ENCODE measurements around the gene KCNC3. TPM values are rescaled to one million over a fixed set of nuclear protein-coding genes. Genes with fewer than 3 reads are reported as not detected.

The KCNC3 gene
- total and polyA plus RNA-seq, 2 of the 13 experiments (the other 11 are each of a cell fraction or from before 2014, with no cell fraction given), result 0.29 to 1.7 TPM

DNA sequence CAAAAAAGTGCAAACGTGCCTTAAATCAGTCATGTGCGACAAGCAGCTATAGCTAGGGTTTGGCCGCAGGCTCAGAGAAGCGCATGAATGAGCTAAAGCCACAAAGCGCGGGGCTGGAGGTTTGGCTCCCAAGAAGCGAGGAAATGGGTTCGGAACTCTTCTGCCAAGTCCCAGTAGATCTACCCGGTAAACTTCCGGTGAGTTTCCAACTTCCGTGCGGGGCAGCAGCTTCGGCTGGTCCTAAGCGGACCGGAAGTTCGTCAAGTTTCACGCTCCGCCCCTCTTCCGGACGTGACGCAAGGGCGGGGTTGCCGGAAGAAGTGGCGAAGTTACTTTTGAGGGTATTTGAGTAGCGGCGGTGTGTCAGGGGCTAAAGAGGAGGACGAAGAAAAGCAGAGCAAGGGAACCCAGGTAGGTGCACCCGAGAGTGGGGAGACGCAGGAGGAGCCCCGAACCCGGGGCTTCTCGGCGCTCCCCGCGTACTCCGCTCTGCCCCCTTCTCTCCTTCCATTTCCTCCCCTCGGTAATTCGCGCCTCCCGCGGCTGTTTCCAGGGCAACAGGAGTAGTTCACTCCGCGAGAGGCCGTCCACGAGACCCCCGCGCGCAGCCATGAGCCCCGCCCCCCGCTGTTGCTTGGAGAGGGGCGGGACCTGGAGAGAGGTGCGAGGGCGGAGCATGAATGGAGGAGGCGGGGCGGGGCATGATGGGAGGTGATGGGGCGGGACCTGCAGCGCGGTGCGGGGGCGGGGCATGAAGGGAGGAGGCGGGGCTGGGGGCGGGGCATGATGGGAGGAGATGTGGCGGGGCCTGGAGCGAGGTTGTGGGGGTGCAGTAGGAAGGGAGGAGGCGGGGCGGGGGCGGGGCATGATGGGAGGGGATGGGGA is 47.2 kb upstream of the KCNC3 start, which contains the start of gene NR1H2 (continued):
- TF ChIP-seq, protein P1, sequence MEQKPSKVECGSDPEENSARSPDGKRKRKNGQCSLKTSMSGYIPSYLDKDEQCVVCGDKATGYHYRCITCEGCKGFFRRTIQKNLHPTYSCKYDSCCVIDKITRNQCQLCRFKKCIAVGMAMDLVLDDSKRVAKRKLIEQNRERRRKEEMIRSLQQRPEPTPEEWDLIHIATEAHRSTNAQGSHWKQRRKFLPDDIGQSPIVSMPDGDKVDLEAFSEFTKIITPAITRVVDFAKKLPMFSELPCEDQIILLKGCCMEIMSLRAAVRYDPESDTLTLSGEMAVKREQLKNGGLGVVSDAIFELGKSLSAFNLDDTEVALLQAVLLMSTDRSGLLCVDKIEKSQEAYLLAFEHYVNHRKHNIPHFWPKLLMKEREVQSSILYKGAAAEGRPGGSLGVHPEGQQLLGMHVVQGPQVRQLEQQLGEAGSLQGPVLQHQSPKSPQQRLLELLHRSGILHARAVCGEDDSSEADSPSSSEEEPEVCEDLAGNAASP (CRISPR knock-in tag; IDR thresholded peaks at IDR 0.05; ENCODE audit: borderline replicate concordance), result peak; percentile 63; the same call in 1 of the 2 replicates
- TF ChIP-seq ARNT (IDR thresholded peaks at IDR 0.05), result no peak
- TF ChIP-seq TOE1 (CRISPR knock-in tag; IDR thresholded peaks at IDR 0.05), result 0 out of 2 replicates have a peak, but pooled peaks have one; percentile 85
- TF ChIP-seq, protein P2, sequence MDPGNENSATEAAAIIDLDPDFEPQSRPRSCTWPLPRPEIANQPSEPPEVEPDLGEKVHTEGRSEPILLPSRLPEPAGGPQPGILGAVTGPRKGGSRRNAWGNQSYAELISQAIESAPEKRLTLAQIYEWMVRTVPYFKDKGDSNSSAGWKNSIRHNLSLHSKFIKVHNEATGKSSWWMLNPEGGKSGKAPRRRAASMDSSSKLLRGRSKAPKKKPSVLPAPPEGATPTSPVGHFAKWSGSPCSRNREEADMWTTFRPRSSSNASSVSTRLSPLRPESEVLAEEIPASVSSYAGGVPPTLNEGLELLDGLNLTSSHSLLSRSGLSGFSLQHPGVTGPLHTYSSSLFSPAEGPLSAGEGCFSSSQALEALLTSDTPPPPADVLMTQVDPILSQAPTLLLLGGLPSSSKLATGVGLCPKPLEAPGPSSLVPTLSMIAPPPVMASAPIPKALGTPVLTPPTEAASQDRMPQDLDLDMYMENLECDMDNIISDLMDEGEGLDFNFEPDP (CRISPR knock-in tag; conservative IDR thresholded peaks at IDR 0.05), result no peak
- no peak for TF ChIP-seq ZNF562 (CRISPR knock-in tag; IDR thresholded peaks at IDR 0.05; ENCODE audit: borderline replicate concordance)
- TF ChIP-seq XBP1 (CRISPR knock-in tag; IDR thresholded peaks at IDR 0.05), result no peak
- peak; percentile 95 for TF ChIP-seq SAP130 (CRISPR knock-in tag; IDR thresholded peaks at IDR 0.05; ENCODE audit: low read depth)
- no peak for TF ChIP-seq ZNF253 (CRISPR knock-in tag; IDR thresholded peaks at IDR 0.05; ENCODE audit: borderline replicate concordance)
- TF ChIP-seq, protein P3, sequence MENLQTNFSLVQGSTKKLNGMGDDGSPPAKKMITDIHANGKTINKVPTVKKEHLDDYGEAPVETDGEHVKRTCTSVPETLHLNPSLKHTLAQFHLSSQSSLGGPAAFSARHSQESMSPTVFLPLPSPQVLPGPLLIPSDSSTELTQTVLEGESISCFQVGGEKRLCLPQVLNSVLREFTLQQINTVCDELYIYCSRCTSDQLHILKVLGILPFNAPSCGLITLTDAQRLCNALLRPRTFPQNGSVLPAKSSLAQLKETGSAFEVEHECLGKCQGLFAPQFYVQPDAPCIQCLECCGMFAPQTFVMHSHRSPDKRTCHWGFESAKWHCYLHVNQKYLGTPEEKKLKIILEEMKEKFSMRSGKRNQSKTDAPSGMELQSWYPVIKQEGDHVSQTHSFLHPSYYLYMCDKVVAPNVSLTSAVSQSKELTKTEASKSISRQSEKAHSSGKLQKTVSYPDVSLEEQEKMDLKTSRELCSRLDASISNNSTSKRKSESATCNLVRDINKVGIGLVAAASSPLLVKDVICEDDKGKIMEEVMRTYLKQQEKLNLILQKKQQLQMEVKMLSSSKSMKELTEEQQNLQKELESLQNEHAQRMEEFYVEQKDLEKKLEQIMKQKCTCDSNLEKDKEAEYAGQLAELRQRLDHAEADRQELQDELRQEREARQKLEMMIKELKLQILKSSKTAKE (CRISPR knock-in tag; IDR thresholded peaks at IDR 0.05; ENCODE audit: borderline replicate concordance), result no peak
- TF ChIP-seq ZNF335 (CRISPR knock-in tag; IDR thresholded peaks at IDR 0.05), result peak; percentile 89
- TF ChIP-seq MATR3 (CRISPR knock-in tag; IDR thresholded peaks at IDR 0.05), result no peak
- TF ChIP-seq ZNF788 (CRISPR knock-in tag; IDR thresholded peaks at IDR 0.05; ENCODE audit: borderline replicate concordance), result peak; percentile 94; the same call in 1 of the 2 replicates
- TF ChIP-seq, protein P4, sequence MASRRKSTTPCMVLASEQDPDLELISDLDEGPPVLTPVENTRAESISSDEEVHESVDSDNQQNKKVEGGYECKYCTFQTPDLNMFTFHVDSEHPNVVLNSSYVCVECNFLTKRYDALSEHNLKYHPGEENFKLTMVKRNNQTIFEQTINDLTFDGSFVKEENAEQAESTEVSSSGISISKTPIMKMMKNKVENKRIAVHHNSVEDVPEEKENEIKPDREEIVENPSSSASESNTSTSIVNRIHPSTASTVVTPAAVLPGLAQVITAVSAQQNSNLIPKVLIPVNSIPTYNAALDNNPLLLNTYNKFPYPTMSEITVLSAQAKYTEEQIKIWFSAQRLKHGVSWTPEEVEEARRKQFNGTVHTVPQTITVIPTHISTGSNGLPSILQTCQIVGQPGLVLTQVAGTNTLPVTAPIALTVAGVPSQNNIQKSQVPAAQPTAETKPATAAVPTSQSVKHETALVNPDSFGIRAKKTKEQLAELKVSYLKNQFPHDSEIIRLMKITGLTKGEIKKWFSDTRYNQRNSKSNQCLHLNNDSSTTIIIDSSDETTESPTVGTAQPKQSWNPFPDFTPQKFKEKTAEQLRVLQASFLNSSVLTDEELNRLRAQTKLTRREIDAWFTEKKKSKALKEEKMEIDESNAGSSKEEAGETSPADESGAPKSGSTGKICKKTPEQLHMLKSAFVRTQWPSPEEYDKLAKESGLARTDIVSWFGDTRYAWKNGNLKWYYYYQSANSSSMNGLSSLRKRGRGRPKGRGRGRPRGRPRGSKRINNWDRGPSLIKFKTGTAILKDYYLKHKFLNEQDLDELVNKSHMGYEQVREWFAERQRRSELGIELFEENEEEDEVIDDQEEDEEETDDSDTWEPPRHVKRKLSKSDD (CRISPR knock-in tag; IDR thresholded peaks at IDR 0.05; ENCODE audit: low read depth), result peak; percentile 68; the same call in 1 of the 2 replicates
- TF ChIP-seq GABPA (IDR thresholded peaks at IDR 0.05; ENCODE audit: low read depth, low read length), result peak; percentile 99
- peak; percentile 100 for TF ChIP-seq GABPA (CRISPR knock-in tag; IDR thresholded peaks at IDR 0.05; ENCODE audit: low read depth)
- peak; percentile 62; the same call in 1 of the 2 replicates for TF ChIP-seq MEIS2 (CRISPR knock-in tag; IDR thresholded peaks at IDR 0.05)
- TF ChIP-seq ZNF546 (CRISPR knock-in tag; conservative IDR thresholded peaks at IDR 0.05), result no peak
- TF ChIP-seq ZNF644 (CRISPR knock-in tag; IDR thresholded peaks at IDR 0.05; ENCODE audit: low read depth), result no peak
- TF ChIP-seq GPN1 (CRISPR knock-in tag; IDR thresholded peaks at IDR 0.05; ENCODE audit: borderline replicate concordance), result no peak
- TF ChIP-seq ZNF776 (CRISPR knock-in tag; IDR thresholded peaks at IDR 0.05), result no peak
- TF ChIP-seq ZNF724P (CRISPR knock-in tag; IDR thresholded peaks at IDR 0.05; ENCODE audit: borderline replicate concordance), result no peak
- TF ChIP-seq CCAR2 (optimal IDR thresholded peaks at IDR 0.05; ENCODE audit: low read depth, low read length), result peak; percentile 91
- no peak for TF ChIP-seq ZNF557 (CRISPR knock-in tag; IDR thresholded peaks at IDR 0.05)

All from HepG2 (cell line).